ENCODE data around the gene RNF151.

- TF ChIP-seq CTCF (IDR thresholded peaks at IDR 0.05) (no peak), POLR2A (IDR thresholded peaks at IDR 0.05) (no peak), EP300 (IDR thresholded peaks at IDR 0.05) (no peak)
Observed at GRCh38 chr16:1947369-1947670, 19.3 kb upstream of the RNF151 start.
